Fibroblast of skin of scalp (primary cell): Measurements from ENCODE around the gene RMND5A.

Source experiments
- DNase-seq: peaks from one replicate; pipeline ENCODE4 v3.0.0-alpha.2; 2013

The RMND5A gene

DNA sequence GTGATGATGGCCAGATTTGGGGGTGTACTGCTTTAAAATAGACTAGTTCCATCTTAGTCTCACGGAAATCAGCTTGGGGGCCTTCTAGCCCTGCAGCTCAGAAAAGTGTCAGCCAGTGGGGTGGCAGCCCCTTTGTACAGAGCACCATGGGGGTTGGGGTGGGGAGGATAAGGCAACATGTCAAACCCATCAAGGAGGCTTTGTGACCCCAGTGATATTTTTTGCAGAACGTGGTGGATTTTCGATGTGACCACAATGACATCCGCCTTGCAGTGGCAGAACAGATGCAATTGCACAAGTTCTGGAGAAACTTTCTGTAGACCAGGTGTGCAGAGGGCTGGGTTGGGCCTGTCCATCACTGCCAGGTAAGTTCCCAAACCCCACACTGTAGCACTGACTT lies 73.7 kb downstream of the RMND5A start:
- no peak for DNase-seq

DNA sequence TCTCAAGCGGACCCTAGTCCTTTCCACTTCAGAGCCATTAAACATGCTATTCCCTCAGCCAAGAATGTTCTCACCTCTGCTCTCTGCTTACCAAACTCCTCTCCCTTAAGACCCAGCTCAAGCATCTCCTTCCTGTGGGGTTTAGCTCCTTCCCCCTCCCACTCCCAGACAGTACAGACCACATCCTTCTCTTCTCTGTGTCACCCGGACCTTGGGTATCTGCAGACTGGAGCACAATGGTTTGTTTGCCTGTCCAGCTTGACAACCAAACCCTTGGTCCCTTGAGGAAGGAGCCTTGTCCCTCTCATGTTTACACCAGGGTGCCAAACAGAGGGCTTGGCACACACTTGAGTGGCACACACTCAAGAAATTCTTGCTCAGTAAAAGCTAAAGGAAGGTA lies 74.8 kb downstream of the RMND5A start:
- no peak for DNase-seq

DNA sequence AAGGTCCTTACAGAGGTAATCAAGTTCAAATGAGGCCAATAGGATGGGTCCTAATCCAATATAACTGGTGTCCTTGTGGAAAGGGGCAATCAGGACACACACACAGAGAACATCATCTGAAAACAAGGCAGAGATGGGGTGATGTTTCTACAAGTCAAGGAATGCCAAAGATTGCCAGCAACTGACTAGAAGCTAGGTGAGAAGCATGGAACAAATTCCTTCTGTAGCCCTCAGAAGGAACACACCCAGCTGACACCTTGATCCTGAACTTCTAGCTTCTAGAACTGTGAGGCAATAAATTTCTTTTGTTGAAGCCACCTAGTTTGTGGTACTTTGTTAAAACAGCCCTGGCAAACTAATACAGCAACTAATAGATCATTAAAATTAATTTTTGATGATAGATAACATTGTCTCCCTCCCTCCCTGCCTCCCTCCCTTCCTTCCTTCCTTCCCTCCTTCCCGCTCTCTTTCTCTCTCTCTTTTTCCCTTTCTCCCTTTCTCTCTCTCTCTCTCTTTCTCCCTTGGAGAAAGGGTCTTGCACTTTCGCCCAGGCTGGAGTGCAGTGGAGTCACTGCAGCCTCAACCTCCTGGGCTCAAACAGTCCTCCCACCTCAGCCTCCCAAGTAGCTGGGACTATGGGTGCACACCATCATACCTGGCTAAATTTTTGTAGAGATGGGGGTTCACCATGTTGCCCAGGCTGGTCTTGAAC lies 80.9 kb downstream of the RMND5A start:
- DNase-seq, result no peak

DNA sequence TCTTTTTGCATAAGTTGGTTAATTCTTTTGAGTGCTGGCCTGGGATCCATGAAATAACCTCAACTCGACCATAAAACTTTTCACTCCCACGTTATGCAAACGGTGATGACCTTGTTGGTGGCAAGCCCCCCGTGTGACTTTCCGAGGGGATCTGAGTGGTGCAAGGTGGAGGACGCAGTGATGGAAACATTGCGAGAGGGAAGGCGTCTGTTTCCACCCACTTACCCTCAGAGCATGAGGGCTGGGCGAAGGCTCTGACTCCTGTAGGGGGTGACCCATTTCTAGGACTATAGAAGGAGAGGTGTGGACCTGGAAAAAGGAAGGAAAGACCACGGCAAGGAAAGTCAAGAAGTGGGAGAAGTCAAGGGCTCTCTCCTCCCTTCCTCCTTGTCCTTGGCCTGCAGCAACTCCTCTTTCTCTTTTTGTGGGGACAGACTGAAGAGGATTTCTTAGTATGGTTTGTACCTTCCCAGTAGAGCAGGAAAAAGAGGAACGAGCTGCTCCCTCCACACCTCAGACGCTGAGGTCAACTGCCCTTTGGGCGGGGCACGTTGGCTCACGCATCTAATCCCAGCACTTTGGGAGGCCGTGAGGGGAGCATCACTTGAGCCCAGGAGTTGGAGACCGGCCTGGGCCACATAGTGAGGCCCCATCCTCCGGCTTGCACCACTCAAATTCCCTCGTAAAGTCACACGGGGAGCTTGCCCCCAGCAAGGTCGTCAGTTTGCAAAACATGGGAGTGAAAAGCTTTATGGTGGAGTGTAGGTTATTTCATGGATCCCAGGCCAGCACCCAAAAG lies 86.2 kb downstream of the RMND5A start:
- no peak for DNase-seq

DNA sequence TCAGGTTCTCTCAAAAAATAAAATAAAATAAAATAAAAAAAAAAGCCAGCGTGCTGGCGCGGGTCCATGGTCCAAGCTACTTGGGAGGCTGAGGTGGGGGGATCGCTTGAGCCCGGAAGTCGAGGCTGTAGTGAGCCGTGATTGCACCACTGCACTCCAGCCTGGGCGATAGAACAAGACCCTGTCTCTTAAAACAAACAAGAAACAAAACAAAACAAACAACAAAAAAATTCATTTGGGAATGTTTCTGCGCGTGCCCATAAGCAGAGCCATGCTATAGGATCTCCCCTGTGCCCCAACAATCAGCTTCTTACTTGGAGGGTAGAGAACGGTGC lies 87.0 kb downstream of the RMND5A start:
- no peak for DNase-seq

DNA sequence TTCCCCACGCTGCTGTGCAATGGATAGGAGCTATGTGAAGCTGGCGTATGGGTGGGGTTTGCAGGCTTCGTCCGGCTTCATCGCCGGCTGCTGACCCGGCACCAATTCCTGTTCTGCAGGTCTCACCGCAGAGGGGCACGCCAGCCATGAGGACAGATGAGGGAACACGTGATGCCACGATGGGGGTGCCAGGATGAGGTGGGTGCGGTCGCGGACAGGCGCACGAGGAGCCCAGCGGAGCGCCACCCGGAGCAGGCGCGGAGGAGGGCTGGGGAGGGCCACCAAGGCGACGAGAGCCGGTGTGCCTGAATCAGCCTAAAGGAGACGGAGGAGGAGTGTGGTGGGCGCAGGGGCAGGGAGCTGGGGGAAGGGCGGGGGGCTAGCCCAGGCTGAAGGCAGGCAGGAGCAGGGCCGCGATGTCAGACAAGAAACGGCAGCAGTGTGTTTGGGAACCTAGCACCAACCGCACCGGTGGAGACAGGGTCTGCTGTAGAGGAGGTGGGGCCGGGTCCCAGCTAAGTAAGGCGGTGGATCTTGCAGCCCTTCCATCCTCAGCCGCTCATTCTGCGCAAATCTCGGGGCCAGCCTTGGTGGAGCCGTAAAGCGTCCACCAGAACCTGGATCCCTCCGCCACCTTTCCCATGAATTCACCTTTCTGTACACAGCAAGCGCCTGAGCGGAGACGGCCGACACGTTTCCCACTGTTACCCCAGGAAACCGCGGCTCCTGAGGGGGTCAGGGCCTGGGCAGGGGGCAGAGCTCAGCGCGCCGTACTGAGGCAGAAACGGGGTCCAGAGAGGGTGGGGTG lies 87.6 kb downstream of the RMND5A start:
- DNase-seq, result no peak

DNA sequence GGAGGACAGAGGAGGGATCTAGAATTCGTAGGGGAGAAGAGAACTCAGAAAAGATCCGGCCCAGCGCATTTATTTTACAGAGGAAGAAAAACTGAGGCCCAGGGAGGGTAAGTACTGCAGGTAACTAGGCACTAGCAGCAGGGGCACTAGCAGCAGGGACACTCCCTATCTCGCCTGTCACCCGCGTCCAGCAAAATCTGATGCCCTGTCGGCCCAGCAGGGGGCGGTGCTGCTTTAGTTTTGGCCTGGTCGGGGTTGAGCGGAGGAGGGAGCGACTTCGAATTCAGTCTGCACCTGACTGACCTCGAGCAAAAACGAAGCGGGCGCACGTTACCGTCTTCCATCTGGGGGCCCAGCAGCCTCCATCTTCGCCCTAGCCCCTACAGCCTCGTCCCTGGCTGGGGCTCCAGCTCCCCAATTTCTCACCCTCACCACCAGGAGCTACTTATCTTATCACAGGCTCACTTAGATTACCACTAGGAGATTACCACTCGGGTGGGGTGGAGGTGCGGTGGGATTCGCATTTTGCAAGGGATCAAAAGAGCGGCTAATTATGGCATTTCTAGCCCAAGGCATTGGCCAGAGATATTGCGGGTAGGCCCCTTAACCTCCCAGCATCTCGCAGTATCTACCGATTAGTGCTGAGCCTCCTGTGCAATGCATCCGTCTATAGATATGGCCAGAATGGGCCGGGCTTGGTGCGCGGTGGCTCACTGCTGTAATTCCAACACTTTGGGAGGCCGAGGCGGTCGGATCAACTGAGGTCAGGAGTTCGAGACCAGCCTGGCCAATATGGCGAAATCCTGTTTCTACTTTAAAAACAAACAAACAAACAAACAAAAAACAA lies 88.4 kb downstream of the RMND5A start:
- peak; percentile 74 for DNase-seq

DNA sequence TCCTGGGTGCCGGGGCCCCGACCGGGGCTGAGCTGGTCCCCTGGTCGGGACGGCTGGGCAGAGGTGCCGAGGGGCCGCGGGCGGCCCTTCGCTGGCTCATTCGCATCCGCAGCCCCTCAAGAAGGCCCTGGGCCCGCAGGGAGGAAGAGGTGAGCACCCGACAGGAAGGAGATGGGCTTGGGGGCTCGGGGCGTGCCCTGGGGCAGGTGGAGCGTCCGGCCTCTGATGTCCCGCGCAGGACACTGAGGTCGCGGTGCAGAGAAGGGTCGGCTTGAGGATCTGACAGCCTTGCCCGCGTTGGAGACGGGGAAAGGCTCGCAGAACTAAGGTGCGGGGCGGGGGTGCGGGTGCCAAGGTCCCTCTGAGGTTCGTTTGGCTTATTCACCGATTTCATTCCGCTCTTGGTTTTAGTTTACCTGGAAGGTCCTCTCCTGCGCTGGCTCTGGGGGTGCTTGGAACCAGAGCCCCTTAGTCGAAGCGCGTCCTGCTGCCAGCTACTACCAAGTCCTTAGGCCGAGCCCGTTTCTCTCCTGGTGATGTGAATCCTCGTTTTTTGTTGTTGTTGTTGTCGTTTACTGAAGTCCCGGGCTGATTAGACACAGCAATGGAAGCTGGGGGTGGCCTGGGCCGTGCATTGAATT lies 89.5 kb downstream of the RMND5A start:
- DNase-seq, result no peak

DNA sequence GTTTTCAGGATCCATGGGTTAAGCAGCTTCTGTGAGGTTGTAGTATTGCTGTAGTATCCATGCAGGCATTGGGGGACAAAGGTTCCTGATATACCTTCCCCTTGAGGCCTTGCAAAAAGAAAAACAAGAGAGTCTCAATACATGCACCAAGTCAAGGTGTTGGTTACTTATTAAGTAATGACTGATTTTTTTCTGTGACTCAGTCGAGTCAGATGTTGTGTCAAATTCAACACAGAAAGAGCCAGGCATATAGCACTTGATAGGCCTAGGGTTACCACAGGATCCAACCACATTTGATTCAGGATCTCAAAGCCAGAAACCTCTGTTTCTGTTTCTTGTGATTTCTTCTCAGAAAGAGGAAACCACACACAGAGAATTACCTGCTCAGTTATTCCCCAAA lies 95.5 kb downstream of the RMND5A start:
- DNase-seq, result no peak

DNA sequence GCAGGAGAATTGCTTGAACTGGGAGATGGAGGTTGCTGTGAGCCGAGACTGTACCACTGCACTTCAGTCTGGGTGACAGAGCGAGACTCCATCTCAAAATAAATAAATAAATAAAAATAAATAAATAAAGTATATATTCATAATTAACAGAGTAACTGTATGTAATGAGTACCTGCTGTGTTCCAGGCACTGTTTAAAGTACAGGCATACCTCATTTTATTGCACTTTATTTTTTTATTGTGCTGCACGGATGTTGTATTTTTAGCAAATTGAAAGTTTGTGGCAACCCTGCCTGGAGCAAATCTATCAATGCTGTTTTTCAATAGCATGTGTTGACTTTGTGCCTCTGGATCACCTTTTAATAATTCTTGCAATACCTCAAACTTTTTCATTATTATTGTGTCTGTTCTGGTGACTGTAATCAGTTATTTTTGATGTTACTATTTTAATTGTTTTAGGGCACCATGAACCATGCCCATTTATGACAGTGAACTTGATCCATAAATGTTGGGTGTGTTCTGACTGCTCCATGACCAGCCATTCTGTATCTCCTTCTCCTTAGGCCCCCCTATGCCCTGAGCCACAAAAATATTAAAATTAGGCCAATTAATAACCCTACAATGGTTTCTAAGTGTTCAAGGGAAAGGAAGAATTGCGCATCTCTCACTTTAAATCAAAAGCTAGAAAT lies 98.2 kb downstream of the RMND5A start:
- no peak for DNase-seq

DNA sequence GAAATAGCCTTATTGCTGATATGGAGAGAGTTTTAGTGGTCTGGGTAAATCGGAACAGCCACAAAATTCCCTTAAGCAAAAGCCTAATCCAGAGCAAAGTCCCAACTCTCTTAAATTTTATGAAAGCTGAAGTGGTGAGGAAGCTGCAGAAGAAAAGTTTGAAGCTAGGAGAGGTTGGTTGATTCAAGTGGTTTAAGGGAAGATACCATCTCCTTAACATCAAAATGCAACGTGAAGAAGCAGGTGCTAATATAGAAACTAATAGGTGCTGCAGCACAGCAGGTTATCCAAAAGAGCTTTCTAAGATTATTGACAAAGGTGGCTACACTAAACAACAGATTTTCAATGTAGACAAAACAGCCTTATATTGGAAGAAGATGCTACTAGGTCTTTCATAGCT lies 98.9 kb downstream of the RMND5A start:
- no peak for DNase-seq

DNA sequence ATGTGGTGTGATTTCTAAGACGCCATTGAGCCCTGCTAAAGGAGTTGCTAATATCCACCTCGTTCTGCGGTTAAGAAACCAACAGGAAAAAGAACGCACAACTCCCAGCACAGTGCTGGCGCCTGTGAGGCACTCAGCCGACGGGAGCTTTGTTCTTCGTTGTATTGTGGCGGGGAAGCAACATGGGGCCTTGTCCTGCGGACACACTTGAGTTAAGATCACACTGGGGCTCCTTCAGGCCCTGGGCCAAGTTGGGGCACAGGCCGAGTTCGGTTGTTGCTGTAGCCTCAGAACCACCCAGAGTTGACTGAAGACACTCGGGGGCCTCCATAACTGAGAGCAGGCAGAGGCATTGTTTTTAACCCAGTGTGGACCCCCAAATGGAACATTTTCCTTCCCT lies 101.2 kb downstream of the RMND5A start:
- no peak for DNase-seq

DNA sequence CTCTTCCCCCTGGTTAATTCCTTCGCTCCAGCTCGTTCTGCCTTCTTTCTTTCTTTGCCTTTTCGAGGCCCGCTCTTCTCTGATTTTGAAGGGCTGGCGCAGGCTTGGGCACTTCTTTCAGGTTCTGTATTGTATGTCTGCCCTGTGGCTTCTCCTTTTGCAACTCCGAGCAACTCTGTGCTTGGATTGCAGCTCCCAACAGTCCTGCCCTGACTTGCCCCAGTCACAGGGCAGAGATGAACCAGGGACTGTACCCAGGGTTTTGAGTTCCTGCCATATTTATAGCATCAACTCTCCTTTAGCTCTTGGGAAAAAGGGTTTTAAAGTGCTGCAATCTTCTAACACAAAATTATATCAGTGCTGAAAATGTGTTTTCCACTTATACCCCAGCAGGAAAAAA lies 101.8 kb downstream of the RMND5A start:
- DNase-seq, result no peak

DNA sequence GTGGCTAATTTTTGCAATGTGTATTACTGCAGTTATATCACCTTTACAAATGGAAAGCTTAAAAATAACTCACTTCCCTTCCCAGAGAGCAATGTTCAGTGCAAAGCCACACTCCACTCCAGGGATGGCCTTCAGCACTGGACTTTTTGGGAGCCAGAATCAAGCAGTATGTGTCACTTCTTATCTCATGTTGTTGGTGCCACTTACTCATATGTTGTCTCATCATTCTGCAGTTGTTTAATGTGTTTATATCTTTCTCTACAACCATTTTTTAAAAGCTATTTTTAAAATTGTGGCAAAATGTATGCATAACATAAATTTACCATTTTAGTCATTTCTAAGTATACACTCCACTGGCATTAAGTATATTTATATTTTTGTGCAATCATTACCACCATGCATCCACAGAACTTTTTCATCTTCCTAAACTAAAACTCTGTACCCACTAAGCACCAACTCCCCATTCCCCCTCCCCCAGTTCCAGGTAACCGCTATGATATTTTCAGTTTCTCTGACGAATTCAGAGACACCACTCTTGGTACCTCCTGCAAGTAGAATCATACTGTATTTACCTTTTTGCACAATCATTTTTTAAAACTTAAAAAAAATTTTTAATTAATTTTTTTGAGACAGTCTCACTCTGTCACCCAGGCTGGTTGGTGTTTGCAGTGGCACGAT lies 102.7 kb downstream of the RMND5A start:
- DNase-seq, result no peak

DNA sequence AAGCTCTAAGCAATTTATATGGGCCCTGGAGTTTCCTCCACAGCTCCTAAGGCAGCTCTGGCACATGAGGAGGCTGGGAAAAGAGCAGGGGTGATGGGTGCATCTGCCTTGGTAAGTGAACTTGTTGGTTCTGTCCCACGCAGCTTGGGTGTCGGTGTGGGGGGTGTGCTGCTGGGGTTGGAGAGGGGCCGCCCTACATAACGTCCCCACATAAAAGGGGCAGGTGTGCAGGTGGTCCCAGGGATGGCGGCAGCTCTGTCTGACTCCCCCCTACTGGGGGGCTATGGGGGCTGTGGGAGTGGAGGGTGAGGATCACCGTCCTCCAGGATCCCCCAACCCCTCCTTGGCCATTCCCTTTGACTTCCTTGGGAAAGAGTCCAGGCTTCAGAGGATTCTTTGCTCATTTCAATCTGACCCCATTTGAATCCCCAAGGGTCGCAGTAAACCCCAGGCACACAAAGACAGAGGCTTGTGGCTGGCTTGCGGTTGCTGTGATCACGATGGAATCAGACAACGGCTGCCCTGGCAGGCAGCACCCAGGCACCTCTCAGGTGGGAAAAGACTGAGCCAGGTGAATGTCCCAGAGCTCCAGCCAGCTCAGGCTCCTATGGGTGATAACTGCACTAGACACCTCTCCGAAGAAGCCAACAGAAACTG lies 105.1 kb downstream of the RMND5A start:
- no peak for DNase-seq

DNA sequence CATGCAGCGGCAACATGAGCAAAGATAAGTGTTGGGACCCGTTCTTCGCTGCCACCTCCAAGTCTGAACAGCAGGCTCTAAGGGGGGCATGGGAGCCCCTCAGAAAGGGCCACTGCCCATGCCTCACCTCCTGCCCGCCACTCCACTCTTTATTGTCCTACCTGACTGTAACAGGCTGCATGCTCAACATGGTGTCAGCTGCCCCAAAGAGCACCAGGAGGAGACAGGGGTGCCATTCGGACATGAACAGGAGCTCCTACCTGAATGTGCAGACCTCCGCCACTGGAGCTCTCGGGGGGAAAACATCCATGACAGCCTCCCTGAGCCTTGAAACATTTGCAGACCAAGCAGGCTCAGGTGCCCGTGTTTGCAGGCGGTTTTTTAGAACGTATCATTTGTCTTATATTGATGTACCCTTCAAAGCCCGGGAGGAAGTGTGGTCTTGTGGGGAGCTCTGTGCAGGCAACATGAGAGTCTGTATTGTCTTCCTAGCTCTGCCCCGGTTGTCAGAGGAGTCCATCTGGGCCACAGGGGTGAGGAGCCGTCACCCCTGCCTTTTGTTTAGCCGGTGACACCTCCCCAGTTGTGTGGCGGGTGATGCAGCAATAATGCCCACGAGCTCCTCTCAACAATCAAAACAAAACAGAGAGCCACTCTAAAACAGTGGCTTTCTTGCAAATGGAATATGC lies 105.7 kb downstream of the RMND5A start:
- DNase-seq, result no peak

DNA sequence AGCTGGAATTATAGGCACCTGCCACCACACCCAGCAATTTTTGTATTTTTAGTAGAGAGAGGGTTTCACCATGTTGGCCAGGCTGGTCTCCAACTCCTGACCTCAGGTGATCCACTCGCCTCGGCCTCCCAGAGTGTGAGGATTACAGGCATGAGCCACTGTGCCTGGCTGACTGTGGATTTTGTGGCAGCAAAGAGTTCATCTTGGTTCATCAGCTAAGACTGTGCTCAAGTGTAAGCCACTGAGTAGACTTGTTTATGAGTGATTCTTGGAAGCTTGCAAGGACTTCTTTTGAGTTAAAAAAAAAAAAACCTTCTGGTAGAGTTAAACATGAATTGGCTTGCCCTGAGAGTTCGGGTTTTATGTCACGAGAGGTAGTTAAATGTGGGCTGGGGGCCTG lies 106.9 kb downstream of the RMND5A start:
- no peak for DNase-seq
